Activated naive CD4-positive, alpha-beta T cell (primary cell): Measurements from ENCODE around the gene BLOC1S4.
"Not testable (repeated sequence)": the region's sequence is repeated elsewhere in the genome, so short reads cannot be mapped to it uniquely, and the experiment has no call there.

ENCODE experiments used
- DNase-seq, 4 experiments: peaks; one replicate each; lab custom pipeline; 2025; lab: John Stamatoyannopoulos, UW

The BLOC1S4 gene

GRCh38 chr4:6718932-6719610 lies 3.1 kb downstream of the BLOC1S4 start:
- no peak for DNase-seq

- no peak for DNase-seq
These were observed 3.7 kb downstream of the BLOC1S4 start for GRCh38 chr4:6719611-6720179.

- peak; percentile 63 to 84 (median 79) for DNase-seq
These were observed 4.3 kb downstream of the BLOC1S4 start for GRCh38 chr4:6720202-6720699.

DNA sequence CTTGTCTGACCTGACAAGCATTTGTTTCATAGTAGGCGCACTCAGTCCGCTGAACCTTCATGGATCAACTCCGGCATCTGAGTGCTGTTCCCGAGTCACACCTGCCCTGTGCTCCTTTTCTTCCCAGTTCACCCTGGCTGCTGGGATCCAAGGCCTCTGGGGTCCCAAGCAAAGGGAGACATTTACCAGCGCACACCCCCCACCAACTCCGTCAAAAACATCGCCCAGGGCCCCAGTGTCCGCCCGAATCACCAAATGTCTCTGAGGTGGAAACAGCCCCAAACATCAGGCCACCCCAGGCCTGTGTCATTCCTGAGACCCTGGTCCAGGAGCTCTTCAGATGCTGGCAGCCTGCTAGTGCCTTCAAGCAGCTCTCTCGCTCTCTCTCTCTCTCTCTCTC lies 5.1 kb downstream of the BLOC1S4 start:
- no peak for DNase-seq

DNA sequence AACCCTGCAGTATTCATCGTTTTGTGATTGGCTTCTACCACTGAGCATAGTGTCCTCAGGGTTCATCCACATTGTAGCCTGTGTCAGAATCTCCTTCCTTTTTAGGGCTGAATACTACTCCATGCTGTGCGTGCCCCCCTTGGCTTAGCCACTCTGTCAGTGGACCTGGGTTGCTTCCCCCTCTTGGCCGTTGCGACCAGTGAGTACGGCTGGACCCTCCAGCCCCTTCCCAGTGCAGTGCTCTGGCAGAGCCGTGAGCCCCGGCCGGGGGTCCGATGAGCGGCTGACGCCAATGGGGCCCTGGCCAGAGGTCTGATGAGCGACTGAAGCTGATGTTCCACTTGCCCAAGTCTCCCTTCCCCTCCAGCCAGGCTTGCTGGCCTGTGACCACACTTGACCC lies 6.9 kb downstream of the BLOC1S4 start:
- no peak for DNase-seq

DNA sequence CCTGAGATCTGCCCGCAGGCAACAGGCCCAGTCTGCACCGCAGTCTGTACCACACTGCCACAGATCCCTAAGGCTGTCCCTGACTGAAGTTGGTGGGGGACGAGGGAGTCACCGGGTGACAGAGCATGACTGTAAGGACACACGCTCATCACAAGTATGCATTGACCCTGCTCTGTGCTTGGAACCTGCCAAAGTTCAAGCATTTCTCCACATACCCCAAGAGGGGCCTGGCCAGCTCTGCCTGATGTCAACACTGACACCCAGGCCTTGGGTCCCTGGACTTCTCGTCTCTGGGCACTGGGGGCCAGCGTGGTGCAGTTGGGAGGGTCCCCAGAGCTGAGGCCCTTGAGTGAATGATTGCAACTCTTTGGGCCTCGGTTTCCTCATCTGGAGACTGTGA lies 7.9 kb downstream of the BLOC1S4 start:
- no peak for DNase-seq

DNA sequence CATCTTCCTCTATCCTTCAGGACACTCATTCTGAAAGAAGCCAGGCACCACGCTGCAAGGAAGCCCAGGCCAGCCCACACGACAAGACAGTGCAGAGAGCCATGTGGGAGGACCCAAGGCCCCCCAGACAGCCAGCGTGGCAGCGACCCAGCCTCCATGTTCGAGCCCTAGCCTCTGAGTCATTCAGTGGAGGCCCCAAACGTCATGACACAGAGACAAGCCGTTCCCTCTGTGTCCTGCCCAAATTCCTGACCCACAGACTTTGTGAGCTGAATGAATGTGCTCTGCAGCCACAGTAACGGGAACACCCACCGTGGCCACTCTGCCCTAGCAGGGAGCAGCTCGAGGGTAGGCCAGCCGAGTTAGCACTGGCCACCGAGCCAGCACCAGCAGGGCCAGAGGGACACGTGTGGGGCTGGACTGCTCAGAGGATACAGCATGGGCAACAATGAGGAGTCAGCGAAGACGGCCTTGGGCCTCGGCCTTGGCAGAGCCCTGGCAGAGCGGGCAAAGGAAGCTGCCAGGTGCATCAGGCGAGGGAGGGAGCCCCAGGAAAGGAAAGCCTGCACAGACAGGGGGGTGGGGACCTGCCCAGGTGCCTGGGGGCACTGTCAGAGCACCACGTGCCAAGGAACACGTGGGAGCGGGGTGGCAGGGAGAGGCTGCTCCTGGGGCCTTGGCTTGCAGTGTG lies 8.6 kb downstream of the BLOC1S4 start:
- DNase-seq = no peak

DNA sequence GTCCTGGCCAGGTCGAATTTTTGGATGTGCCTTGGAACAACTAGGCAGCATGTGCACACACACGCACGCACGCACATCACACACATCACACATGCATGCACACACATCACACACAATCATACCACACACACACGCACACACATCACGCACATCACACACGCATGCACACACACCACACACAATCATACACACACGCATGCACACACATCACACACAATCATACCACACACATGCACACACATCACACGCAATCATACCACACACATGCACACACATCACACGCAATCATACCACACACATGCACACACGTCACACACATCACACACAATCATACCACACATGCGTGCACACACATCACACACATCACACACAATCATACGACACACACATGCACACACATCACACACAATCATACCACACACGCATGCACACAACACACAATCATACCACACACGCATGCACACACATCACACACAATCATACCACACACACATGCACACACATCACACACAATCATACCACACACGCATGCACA lies 9.5 kb downstream of the BLOC1S4 start:
- not testable (repeated sequence) for DNase-seq

- DNase-seq = no peak
These were observed 11.3 kb downstream of the BLOC1S4 start for GRCh38 chr4:6727081-6727942.

DNA sequence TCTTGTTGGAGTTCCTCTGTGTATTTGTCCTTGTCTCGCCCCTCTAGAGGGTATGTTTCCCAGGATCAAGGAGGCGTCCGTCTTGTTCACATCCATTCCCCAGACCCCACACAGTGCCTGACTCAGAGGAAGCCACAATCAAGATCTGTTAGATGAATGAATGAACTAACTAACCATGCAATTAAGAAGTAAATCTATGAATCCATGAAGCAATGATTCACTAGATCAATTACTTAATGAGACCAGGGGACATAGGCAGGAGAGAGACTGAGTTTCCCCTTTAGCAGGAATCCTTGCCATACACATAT lies 11.9 kb downstream of the BLOC1S4 start:
- DNase-seq = no peak

DNA sequence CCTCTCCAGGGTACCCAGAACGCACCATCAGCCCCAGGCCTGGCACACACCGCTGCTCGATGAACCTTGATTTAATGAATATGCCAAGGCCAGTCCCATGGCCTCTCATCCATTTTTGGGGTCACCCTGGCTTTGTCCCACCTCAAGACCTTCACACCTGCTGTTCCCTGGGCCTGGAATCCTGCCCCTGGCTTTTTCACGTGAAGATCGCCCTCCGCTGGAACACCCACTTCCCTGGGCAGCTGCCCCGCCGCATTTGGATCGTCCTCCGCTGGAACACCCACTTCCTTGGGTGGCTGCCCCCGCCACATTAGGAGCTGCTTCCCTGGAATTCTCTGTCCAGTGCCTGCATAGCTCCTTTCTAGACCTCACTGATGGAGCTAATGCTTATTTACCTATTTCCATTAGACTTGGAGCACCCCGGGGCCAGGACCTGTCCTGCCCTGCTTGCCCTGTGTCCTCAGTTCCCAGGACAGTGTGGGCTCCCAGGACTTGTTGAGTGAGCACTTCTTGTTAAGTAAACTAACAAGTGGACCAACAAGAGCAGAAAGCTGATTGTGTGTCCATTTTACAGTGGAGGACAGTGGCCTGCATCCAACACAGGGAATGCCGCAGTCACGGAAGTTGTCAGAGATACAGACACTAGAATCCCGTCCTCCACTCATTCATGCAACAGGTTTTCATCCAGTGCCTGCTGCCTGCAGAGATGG lies 12.5 kb downstream of the BLOC1S4 start:
- no peak for DNase-seq

DNA sequence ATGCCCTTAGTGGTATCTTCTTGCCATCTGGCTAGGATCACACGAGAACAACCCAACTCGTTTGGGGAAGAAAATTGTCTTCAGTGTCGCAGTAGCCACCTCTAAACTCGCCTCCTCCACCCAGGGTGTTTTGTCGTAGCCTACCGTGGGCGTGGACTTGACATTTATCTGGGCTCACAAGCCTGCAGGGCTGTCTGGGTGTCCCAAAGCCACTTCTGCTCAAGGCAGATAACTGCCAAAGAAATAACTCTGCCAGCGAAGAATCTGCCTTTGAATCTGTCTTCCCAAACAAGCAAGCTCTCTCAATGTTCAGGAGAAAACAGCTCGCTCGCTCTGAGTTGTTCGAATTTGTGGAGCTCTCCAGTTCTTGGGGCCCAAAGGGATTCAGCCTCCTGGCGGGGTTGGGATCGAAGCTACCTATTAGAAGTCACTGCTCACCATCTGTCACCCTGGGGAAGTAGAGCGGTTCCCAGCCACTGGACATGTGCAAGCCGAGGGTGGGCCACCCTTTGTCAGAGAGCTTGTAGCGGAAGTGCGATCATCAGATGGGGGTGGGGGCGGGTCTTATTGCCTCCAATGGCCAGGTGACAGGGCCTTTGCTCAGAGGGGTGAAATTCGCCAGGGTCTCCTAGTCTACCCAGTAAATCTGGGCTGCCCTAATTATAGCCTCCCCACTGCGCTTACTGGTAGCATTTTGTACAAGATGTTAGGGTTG lies 14.8 kb downstream of the BLOC1S4 start:
- DNase-seq = no peak

GRCh38 chr4:6731318-6731675 lies 15.3 kb downstream of the BLOC1S4 start:
- DNase-seq = no peak

GRCh38 chr4:6731780-6732179 lies 15.8 kb downstream of the BLOC1S4 start:
- no peak for DNase-seq

DNA sequence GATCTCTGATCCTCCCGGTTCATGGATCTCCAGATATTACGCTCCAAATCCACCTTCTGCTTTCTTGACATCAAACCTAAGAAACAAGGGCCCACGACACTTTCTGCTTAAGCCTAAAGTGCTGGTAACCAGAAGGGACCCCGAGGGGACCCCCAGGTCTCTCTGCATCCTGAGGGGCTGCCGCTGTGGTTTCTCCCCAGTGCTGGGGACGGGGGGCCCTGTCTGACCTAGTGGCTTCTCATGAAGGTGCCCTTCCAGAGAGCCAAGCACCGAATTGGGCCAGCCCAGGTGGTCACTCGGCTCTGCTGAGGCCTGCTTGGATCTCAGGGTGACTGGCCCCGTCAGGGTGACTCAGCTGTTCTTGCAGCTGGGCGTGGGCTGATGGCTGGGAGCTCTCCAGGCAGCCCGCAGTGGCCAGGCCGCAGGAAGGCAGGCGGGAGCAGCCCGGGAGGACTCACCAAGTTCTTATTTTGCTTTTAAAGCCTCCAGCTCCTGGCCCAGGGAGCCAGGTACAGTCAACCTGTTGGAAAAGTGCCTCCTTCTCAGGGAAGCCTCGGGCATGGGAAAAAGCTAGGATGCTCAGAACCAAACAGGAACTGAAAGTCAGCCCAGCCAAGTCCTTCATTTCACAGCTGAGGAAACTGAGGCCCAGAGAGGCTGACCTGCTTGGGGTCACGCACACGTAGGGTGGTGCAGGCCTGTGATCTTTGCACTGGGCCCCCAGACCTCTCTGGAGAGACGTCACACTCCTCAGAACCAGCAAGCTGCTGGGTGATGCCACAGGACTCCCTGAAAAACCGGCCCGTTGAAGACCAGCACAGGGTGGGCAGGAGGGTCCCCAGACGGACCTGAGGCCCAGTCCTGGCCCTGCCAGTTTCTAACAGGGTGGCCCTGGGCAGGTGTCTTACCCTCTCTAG lies 16.7 kb downstream of the BLOC1S4 start:
- DNase-seq = no peak

GRCh38 chr4:6733358-6734164 lies 17.6 kb downstream of the BLOC1S4 start:
- no peak for DNase-seq

GRCh38 chr4:6734165-6734786 lies 18.3 kb downstream of the BLOC1S4 start:
- DNase-seq = no peak

DNA sequence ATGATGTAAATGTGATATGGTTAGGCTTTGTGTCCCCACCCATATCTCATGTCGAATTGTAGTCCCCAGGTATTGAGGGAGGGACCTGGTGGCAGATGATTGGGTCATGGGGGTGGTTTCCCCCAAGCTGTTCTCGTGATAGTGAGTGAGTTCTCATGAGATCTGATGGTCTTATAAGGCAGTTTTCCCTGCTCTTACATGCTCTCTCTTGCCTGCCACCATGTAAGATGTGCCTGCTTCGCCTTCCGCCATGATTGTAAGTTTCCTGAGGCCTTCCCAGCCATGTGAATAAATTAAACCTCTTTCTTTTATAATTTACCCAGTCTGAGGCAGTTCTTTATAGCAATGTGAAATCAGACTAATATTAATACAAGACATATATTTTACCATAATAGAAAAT lies 23.9 kb downstream of the BLOC1S4 start:
- no peak for DNase-seq

DNA sequence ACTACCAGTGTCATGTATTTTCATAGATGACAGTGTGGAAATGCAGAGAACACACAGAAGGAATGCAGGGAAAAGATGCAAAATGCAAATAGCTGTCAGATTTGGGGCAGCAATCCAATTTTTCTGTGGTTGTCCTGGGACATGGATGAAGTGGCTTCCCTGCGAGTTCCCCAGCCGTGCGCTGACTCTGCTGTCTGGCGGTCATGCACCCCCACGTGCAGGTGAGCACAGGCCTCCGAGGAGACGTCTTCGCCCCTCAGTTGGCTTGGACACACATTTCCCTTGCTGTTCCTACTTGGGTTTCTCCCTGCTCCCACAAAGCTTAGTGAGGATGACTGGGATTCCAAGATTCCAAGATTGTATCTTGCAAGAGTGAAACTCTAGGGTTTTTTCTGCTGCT lies 24.4 kb downstream of the BLOC1S4 start:
- no peak for DNase-seq
